ENCODE results near the gene TTC13.

The TTC13 gene

GRCh38 chr1:230863449-230863848 lies 115.2 kb downstream of the TTC13 start:
- H3K36me3 ChIP-seq (ENCODE audit: insufficient read depth) = no peaks in the 10 kb centered on the region
- H3K4me3 ChIP-seq (IDR thresholded peaks at IDR 0.05; ENCODE audit: insufficient read depth, low read depth, low read length) = no peak overlapping the region
- H3K79me2 ChIP-seq (ENCODE audit: insufficient read depth, low read depth) = peaks cover 3% of the 10 kb centered on the region; the same call in 1 of the 2 replicates
- H4K20me1 ChIP-seq (ENCODE audit: insufficient read depth) = no peaks in the 10 kb centered on the region
- H3K27me3 ChIP-seq (ENCODE audit: insufficient read depth, low read depth) = no peaks in the 10 kb centered on the region; the same call in 1 of the 2 replicates
- H3K9ac ChIP-seq = no peak overlapping the region
- no peak overlapping the region for H3K4me2 ChIP-seq
- H2AFZ ChIP-seq (ENCODE audit: low read depth) = no peak overlapping the region
- no peak for TF ChIP-seq CTCF (conservative IDR thresholded peaks at IDR 0.05; ENCODE audit: low read depth, low read length)
- H3K27ac ChIP-seq = no peak overlapping the region
- H3K4me1 ChIP-seq (ENCODE audit: low read depth, poor library complexity, severe bottlenecking) = peaks cover 13% of the 10 kb centered on the region

- Histone ChIP-seq H2AFZ (ENCODE audit: low read depth) (no peak overlapping the region), H3K27me3 (ENCODE audit: insufficient read depth, low read depth) (no peaks in the 10 kb centered on the region; the same call in 1 of the 2 replicates), H3K27ac (no peak overlapping the region), H3K9ac (no peak overlapping the region), H4K20me1 (ENCODE audit: insufficient read depth) (no peaks in the 10 kb centered on the region), H3K36me3 (ENCODE audit: insufficient read depth) (no peaks in the 10 kb centered on the region), H3K79me2 (ENCODE audit: insufficient read depth, low read depth) (no peaks in the 10 kb centered on the region), H3K4me2 (no peak overlapping the region), H3K4me3 (IDR thresholded peaks at IDR 0.05; ENCODE audit: insufficient read depth, low read depth, low read length) (no peak overlapping the region), H3K4me1 (ENCODE audit: low read depth, poor library complexity, severe bottlenecking) (peaks cover 8% of the 10 kb centered on the region)
- no peak for TF ChIP-seq CTCF (conservative IDR thresholded peaks at IDR 0.05; ENCODE audit: low read depth, low read length)
Measured at GRCh38 chr1:230861970-230862595, 116.6 kb downstream of the TTC13 start.

GRCh38 chr1:230861489-230861888 lies 117.2 kb downstream of the TTC13 start:
- Histone ChIP-seq H3K4me1 (ENCODE audit: low read depth, poor library complexity, severe bottlenecking) (peaks cover 6% of the 10 kb centered on the region), H3K9ac (no peak overlapping the region), H3K4me2 (no peak overlapping the region), H3K4me3 (IDR thresholded peaks at IDR 0.05; ENCODE audit: insufficient read depth, low read depth, low read length) (no peak overlapping the region), H3K79me2 (ENCODE audit: insufficient read depth, low read depth) (no peaks in the 10 kb centered on the region), H3K27me3 (ENCODE audit: insufficient read depth, low read depth) (no peaks in the 10 kb centered on the region), H3K36me3 (ENCODE audit: insufficient read depth) (no peaks in the 10 kb centered on the region), H3K27ac (no peak overlapping the region), H4K20me1 (ENCODE audit: insufficient read depth) (no peaks in the 10 kb centered on the region), H2AFZ (ENCODE audit: low read depth) (no peak overlapping the region)
- no peak for TF ChIP-seq CTCF (conservative IDR thresholded peaks at IDR 0.05; ENCODE audit: low read depth, low read length)

GRCh38 chr1:230860617-230861384 lies 117.9 kb downstream of the TTC13 start:
- H3K4me2 ChIP-seq = no peak overlapping the region
- H3K27ac ChIP-seq = no peak overlapping the region
- H3K27me3 ChIP-seq (ENCODE audit: insufficient read depth, low read depth) = no peaks in the 10 kb centered on the region
- H3K79me2 ChIP-seq (ENCODE audit: insufficient read depth, low read depth) = no peaks in the 10 kb centered on the region
- TF ChIP-seq CTCF (conservative IDR thresholded peaks at IDR 0.05; ENCODE audit: low read depth, low read length) = no peak
- no peak overlapping the region for H3K4me3 ChIP-seq (IDR thresholded peaks at IDR 0.05; ENCODE audit: insufficient read depth, low read depth, low read length)
- H3K36me3 ChIP-seq (ENCODE audit: insufficient read depth) = no peaks in the 10 kb centered on the region
- H2AFZ ChIP-seq (ENCODE audit: low read depth) = no peak overlapping the region
- peaks cover 6% of the 10 kb centered on the region for H3K4me1 ChIP-seq (ENCODE audit: low read depth, poor library complexity, severe bottlenecking)
- no peak overlapping the region for H3K9ac ChIP-seq
- H4K20me1 ChIP-seq (ENCODE audit: insufficient read depth) = no peaks in the 10 kb centered on the region

Measured in KMS-11 (cell line).